GM23338 (cell line): ENCODE measurements around the gene DAGLB. TPM values are rescaled to one million over a fixed set of nuclear protein-coding genes. Genes with fewer than 3 reads are reported as not detected.

Experiments used
- ATAC-seq: fragments of 200-7000 bp; cut with Tn5 transposase; 3 replicates; pipeline ENCODE4 v1.9.1; 2020
- DNase-seq: peaks from one replicate; pipeline ENCODE4 v3.0.0-alpha.2; 2015; ENCODE audit warnings: low spot score
- H2AFZ ChIP-seq: fragments of 200-600 bp; sonication (generic); 2 replicates; pipeline ENCODE4 v1.8.0; 2016; ENCODE audit warnings: antibody characterized with exemption, mild to moderate bottlenecking, moderate library complexity
- H3F3A ChIP-seq: fragments of 200-600 bp; sonication (generic); replicated peaks from 2 replicates; pipeline ENCODE4 v1.8.0; 2017; ENCODE audit warnings: antibody characterized with exemption, mixed run types, low read depth
- H3K27ac ChIP-seq: fragments of 200-600 bp; sonication (generic); 2 replicates; pipeline ENCODE4 v1.6.1; 2016; ENCODE audit warnings: low read depth
- H3K27me3 ChIP-seq: fragments of 200-600 bp; sonication (generic); 2 replicates; pipeline ENCODE4 v1.8.0; 2016; ENCODE audit warnings: mild to moderate bottlenecking, mixed run types, moderate library complexity; ENCODE audit not compliant: insufficient read depth
- H3K36me3 ChIP-seq: fragments of 200-600 bp; sonication (generic); 2 replicates; pipeline ENCODE4 v1.8.0; 2016; ENCODE audit warnings: mild to moderate bottlenecking; ENCODE audit not compliant: insufficient read depth
- H3K4me1 ChIP-seq: fragments of 200-600 bp; sonication (generic); 2 replicates; pipeline ENCODE4 v1.8.0; 2016; ENCODE audit warnings: mild to moderate bottlenecking, moderate library complexity; ENCODE audit not compliant: insufficient read depth
- H3K4me2 ChIP-seq: fragments of 200-600 bp; sonication (generic); 2 replicates; pipeline ENCODE4 v1.7.1; 2017; ENCODE audit warnings: mixed run types
- H3K4me3 ChIP-seq: fragments of 200-600 bp; sonication (generic); 2 replicates; pipeline ENCODE4 v1.6.1; 2016; ENCODE audit warnings: mixed run types
- H3K79me2 ChIP-seq: fragments of 200-600 bp; sonication (generic); replicated peaks from 2 replicates; pipeline ENCODE4 v1.8.0; 2017; ENCODE audit warnings: mild to moderate bottlenecking; ENCODE audit not compliant: insufficient read depth
- H3K9me2 ChIP-seq: fragments of 200-600 bp; sonication (generic); 2 replicates; pipeline ENCODE4 v1.8.0; 2017; ENCODE audit not compliant: insufficient read depth
- H4K20me1 ChIP-seq: fragments of 200-600 bp; sonication (generic); replicated peaks from 2 replicates; pipeline ENCODE4 v1.8.0; 2017; ENCODE audit warnings: mild to moderate bottlenecking; ENCODE audit not compliant: insufficient read depth
- H3K27ac Mint-ChIP-seq: 2 replicates; pipeline ENCODE4 v1.8.0; 2020; ENCODE audit warnings: inconsistent platforms, mild to moderate bottlenecking, moderate library complexity, mixed read lengths
- H3K27me3 Mint-ChIP-seq: 3 replicates; pipeline ENCODE4 v1.8.0; 2022; ENCODE audit warnings: low read depth, mild to moderate bottlenecking, moderate library complexity, mixed read lengths, inconsistent platforms; ENCODE audit not compliant: insufficient read depth, poor library complexity
- H3K36me3 Mint-ChIP-seq: 3 replicates; pipeline ENCODE4 v1.8.0; 2021; ENCODE audit warnings: low read depth, mild to moderate bottlenecking, inconsistent platforms, moderate library complexity, mixed read lengths
- H3K4me1 Mint-ChIP-seq: 3 replicates; pipeline ENCODE4 v1.8.0; 2020; ENCODE audit warnings: mild to moderate bottlenecking, inconsistent platforms, mixed read lengths
- H3K4me3 Mint-ChIP-seq: 3 replicates; pipeline ENCODE4 v1.8.0; 2021; ENCODE audit warnings: moderate library complexity, mild to moderate bottlenecking, inconsistent platforms, mixed read lengths
- H3K9me3 Mint-ChIP-seq: 3 replicates; pipeline ENCODE4 v1.8.0; 2020; ENCODE audit warnings: moderate library complexity, mild to moderate bottlenecking, inconsistent platforms, mixed read lengths
- CREB1 ChIP-seq: fragments of 250-450 bp; sonication (Bioruptor Pico); IDR thresholded peaks from 2 replicates; pipeline ENCODE4 v1.5.0; 2020; ENCODE audit warnings: low read depth, mild to moderate bottlenecking, moderate library complexity
- JUNB ChIP-seq: IDR thresholded peaks from one replicate; pipeline ENCODE4 v1.6.1; 2016; ENCODE audit warnings: antibody characterized with exemption; ENCODE audit not compliant: unreplicated experiment
- NANOG ChIP-seq: IDR thresholded peaks from 2 replicates; pipeline ENCODE4 v1.6.1; 2016; ENCODE audit warnings: antibody characterized with exemption, borderline replicate concordance
- POLR2AphosphoS5 ChIP-seq: IDR thresholded peaks from 2 replicates; pipeline ENCODE4 v1.6.1; 2016; ENCODE audit warnings: antibody characterized with exemption, low read depth
- STAT1 ChIP-seq: IDR thresholded peaks from one replicate; pipeline ENCODE4 v1.6.1; 2016; ENCODE audit warnings: antibody characterized with exemption; ENCODE audit not compliant: unreplicated experiment
- ZNF114 ChIP-seq: fragments of 250-450 bp; sonication (Bioruptor Pico); IDR thresholded peaks from 2 replicates; pipeline ENCODE4 v1.5.0; 2020; ENCODE audit warnings: mild to moderate bottlenecking, moderate library complexity
- polyA plus RNA-seq: library from polyadenylated mRNA; unstranded; fragments of >200 nt; fragmentation: Nextera tagmentation; extraction: Ambion mirVana; gene quantifications from 2 replicates; pipeline ENCODE4 v1.2.1, GENCODE V29; 2016
- total RNA-seq: library from RNA; depleted of rRNA; stranded (reverse); fragments of >200 nt; shearing (Covaris generic); gene quantifications from 2 replicates; pipeline ENCODE4 v1.2.3, GENCODE V29; 2014
- TF ChIP-seq, protein P1 (sequence below): fragments of 250-450 bp; sonication (Bioruptor Pico); IDR thresholded peaks from 2 replicates; pipeline ENCODE4 v1.5.0; 2020; ENCODE audit warnings: mild to moderate bottlenecking, moderate library complexity
- TF ChIP-seq, protein P2 (sequence below), 2 experiments: fragments of 200-600 bp in 1 of 2; sonication (generic) in 1 of 2; conservative IDR thresholded peaks; 2 replicates each; pipeline versions ENCODE4 v1.5.1 to v1.6.1; 2016 to 2017; ENCODE audit warnings: antibody characterized with exemption in 2 of 2, low read depth in 2 of 2, mild to moderate bottlenecking in 2 of 2, moderate library complexity in 1 of 2
- TF ChIP-seq, protein P3 (sequence below): IDR thresholded peaks from one replicate; pipeline ENCODE4 v1.6.1; 2018; ENCODE audit warnings: antibody characterized with exemption; ENCODE audit not compliant: unreplicated experiment

Gene DAGLB
- total and polyA plus RNA-seq, 2 experiments from 2014 or later, result 13.8 to 26.0 TPM

DNA sequence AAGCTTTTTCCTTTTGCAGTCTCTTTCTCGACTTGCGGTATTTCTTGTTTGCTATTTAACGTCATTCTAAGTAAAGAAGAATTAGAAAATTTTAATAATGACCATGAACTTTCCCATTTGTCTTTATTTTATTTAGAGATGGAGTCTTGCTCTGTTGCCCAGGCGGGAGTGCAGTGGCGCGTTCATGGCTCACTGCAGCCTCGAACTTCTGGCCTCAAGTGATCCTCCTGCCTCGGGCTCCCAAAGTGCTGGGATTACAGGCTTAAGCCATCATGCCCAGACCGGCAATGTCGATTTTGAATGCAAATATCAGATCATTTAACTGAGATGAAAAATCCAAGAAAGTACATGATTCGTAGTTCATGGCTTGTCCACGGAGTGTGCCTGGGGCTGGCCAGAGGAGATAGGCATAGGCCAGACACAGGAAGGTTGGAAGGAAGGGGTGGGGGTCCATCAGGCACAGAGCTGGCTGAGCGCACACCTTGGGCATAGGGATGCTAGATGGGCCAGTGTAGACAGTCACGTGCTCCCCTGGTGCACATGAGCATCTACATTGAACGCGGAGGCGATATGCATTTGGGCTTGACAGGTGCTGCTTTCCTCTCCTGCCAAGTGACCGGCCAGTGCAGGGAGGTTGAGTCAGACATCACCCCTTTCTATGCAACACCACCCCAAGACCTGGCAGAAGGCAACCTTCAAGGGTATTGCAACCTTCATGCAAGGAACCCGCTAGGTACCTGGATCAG is 38.9 kb upstream of the DAGLB start:
- peaks cover 11% of the 10 kb centered on the region; the same call in 2 of the 3 replicates for H3K4me1 Mint-ChIP-seq
- no peak overlapping the region for H3K4me2 ChIP-seq
- DNase-seq, result no peak
- no peak overlapping the region for H3K27ac Mint-ChIP-seq
- 0 out of 2 replicates have a peak, but pooled peaks cover 3% of the 10 kb centered on the region for H3K9me2 ChIP-seq
- H3K27me3 ChIP-seq, result no peaks in the 10 kb centered on the region
- H3K9me3 Mint-ChIP-seq, result peaks cover 21% of the 10 kb centered on the region
- H2AFZ ChIP-seq, result no peak overlapping the region
- TF ChIP-seq, protein P1, sequence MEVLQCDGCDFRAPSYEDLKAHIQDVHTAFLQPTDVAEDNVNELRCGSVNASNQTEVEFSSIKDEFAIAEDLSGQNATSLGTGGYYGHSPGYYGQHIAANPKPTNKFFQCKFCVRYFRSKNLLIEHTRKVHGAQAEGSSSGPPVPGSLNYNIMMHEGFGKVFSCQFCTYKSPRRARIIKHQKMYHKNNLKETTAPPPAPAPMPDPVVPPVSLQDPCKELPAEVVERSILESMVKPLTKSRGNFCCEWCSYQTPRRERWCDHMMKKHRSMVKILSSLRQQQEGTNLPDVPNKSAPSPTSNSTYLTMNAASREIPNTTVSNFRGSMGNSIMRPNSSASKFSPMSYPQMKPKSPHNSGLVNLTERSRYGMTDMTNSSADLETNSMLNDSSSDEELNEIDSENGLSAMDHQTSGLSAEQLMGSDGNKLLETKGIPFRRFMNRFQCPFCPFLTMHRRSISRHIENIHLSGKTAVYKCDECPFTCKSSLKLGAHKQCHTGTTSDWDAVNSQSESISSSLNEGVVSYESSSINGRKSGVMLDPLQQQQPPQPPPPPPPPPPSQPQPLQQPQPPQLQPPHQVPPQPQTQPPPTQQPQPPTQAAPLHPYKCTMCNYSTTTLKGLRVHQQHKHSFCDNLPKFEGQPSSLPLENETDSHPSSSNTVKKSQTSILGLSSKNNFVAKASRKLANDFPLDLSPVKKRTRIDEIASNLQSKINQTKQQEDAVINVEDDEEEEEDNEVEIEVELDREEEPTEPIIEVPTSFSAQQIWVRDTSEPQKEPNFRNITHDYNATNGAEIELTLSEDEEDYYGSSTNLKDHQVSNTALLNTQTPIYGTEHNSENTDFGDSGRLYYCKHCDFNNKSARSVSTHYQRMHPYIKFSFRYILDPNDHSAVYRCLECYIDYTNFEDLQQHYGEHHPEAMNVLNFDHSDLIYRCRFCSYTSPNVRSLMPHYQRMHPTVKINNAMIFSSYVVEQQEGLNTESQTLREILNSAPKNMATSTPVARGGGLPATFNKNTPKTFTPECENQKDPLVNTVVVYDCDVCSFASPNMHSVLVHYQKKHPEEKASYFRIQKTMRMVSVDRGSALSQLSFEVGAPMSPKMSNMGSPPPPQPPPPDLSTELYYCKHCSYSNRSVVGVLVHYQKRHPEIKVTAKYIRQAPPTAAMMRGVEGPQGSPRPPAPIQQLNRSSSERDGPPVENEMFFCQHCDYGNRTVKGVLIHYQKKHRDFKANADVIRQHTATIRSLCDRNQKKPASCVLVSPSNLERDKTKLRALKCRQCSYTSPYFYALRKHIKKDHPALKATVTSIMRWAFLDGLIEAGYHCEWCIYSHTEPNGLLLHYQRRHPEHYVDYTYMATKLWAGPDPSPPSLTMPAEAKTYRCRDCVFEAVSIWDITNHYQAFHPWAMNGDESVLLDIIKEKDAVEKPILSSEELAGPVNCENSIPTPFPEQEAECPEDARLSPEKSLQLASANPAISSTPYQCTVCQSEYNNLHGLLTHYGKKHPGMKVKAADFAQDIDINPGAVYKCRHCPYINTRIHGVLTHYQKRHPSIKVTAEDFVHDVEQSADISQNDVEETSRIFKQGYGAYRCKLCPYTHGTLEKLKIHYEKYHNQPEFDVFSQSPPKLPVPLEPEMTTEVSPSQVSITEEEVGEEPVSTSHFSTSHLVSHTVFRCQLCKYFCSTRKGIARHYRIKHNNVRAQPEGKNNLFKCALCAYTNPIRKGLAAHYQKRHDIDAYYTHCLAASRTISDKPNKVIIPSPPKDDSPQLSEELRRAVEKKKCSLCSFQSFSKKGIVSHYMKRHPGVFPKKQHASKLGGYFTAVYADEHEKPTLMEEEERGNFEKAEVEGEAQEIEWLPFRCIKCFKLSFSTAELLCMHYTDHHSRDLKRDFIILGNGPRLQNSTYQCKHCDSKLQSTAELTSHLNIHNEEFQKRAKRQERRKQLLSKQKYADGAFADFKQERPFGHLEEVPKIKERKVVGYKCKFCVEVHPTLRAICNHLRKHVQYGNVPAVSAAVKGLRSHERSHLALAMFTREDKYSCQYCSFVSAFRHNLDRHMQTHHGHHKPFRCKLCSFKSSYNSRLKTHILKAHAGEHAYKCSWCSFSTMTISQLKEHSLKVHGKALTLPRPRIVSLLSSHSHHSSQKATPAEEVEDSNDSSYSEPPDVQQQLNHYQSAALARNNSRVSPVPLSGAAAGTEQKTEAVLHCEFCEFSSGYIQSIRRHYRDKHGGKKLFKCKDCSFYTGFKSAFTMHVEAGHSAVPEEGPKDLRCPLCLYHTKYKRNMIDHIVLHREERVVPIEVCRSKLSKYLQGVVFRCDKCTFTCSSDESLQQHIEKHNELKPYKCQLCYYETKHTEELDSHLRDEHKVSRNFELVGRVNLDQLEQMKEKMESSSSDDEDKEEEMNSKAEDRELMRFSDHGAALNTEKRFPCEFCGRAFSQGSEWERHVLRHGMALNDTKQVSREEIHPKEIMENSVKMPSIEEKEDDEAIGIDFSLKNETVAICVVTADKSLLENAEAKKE (CRISPR knock-in tag), result no peak
- H3K27me3 Mint-ChIP-seq, result peaks cover 6% of the 10 kb centered on the region
- H3K27ac ChIP-seq, result no peak overlapping the region
- peaks cover 6% of the 10 kb centered on the region; the same call in 1 of the 2 replicates for H3K4me1 ChIP-seq
- ATAC-seq, result no peak
- peaks cover 7% of the 10 kb centered on the region for H3F3A ChIP-seq
- no peaks in the 10 kb centered on the region for H3K36me3 ChIP-seq
- H3K4me3 Mint-ChIP-seq, result no peak overlapping the region
- peaks cover 18% of the 10 kb centered on the region for H3K79me2 ChIP-seq
- H4K20me1 ChIP-seq, result peaks cover 10% of the 10 kb centered on the region
- H3K4me3 ChIP-seq, result no peak overlapping the region
- H3K36me3 Mint-ChIP-seq, result peaks cover 13% of the 10 kb centered on the region; the same call in 2 of the 3 replicates

DNA sequence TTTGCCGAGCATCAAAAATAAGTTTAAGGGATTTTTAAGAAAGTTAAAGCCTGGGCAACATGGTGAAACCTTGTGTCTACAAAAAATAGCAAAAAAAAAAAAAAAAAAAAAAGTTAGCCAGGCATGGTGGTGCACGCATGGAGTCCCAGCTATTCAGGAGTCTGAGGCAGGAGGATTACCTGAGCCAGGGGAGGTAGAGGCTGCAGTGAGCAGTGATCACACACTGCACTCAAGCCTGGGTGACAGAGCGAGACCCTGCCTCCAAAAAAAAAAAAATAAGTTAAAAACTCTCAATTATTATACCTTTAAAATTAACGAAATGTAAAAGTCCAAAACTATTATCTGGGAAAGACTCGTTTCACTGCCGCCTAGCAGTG is 35.0 kb upstream of the DAGLB start:
- H3K4me1 ChIP-seq, result peaks cover 9% of the 10 kb centered on the region; the same call in 1 of the 2 replicates
- no peak overlapping the region for H3K27ac ChIP-seq
- peak overlapping the region; percentile 90 for H3K4me2 ChIP-seq
- Mint-ChIP-seq H3K4me1 (peaks cover 11% of the 10 kb centered on the region; the same call in 2 of the 3 replicates), H3K4me3 (peak overlapping the region; percentile 93), H3K27me3 (peaks cover 12% of the 10 kb centered on the region), H3K36me3 (peaks cover 12% of the 10 kb centered on the region), H3K27ac (peak overlapping the region; percentile 75; the same call in 1 of the 2 replicates), H3K9me3 (peaks cover 7% of the 10 kb centered on the region; the same call in 1 of the 3 replicates)
- H3K9me2 ChIP-seq, result no peaks in the 10 kb centered on the region
- ATAC-seq (no peak), DNase-seq (no peak)
- H4K20me1 ChIP-seq, result peaks cover 30% of the 10 kb centered on the region
- peak overlapping the region; percentile 93 for H3K4me3 ChIP-seq
- H3K79me2 ChIP-seq, result peaks cover 57% of the 10 kb centered on the region
- H3K36me3 ChIP-seq, result no peaks in the 10 kb centered on the region
- H3F3A ChIP-seq, result peaks cover 10% of the 10 kb centered on the region
- H2AFZ ChIP-seq, result no peak overlapping the region
- no peaks in the 10 kb centered on the region for H3K27me3 ChIP-seq
- TF ChIP-seq NANOG, result no peak
- TF ChIP-seq ZNF114 (CRISPR knock-in tag), result no peak
- no peak for TF ChIP-seq CREB1 (CRISPR knock-in tag)
- TF ChIP-seq POLR2AphosphoS5, result no peak
- TF ChIP-seq, protein P2, sequence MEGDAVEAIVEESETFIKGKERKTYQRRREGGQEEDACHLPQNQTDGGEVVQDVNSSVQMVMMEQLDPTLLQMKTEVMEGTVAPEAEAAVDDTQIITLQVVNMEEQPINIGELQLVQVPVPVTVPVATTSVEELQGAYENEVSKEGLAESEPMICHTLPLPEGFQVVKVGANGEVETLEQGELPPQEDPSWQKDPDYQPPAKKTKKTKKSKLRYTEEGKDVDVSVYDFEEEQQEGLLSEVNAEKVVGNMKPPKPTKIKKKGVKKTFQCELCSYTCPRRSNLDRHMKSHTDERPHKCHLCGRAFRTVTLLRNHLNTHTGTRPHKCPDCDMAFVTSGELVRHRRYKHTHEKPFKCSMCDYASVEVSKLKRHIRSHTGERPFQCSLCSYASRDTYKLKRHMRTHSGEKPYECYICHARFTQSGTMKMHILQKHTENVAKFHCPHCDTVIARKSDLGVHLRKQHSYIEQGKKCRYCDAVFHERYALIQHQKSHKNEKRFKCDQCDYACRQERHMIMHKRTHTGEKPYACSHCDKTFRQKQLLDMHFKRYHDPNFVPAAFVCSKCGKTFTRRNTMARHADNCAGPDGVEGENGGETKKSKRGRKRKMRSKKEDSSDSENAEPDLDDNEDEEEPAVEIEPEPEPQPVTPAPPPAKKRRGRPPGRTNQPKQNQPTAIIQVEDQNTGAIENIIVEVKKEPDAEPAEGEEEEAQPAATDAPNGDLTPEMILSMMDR (conservative IDR thresholded peaks at IDR 0.05; ENCODE audit: low read depth in 2 of 2), result no peak
- no peak for TF ChIP-seq STAT1
- no peak for TF ChIP-seq JUNB
- TF ChIP-seq, protein P3, sequence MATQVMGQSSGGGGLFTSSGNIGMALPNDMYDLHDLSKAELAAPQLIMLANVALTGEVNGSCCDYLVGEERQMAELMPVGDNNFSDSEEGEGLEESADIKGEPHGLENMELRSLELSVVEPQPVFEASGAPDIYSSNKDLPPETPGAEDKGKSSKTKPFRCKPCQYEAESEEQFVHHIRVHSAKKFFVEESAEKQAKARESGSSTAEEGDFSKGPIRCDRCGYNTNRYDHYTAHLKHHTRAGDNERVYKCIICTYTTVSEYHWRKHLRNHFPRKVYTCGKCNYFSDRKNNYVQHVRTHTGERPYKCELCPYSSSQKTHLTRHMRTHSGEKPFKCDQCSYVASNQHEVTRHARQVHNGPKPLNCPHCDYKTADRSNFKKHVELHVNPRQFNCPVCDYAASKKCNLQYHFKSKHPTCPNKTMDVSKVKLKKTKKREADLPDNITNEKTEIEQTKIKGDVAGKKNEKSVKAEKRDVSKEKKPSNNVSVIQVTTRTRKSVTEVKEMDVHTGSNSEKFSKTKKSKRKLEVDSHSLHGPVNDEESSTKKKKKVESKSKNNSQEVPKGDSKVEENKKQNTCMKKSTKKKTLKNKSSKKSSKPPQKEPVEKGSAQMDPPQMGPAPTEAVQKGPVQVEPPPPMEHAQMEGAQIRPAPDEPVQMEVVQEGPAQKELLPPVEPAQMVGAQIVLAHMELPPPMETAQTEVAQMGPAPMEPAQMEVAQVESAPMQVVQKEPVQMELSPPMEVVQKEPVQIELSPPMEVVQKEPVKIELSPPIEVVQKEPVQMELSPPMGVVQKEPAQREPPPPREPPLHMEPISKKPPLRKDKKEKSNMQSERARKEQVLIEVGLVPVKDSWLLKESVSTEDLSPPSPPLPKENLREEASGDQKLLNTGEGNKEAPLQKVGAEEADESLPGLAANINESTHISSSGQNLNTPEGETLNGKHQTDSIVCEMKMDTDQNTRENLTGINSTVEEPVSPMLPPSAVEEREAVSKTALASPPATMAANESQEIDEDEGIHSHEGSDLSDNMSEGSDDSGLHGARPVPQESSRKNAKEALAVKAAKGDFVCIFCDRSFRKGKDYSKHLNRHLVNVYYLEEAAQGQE, result no peak
